HG03342 (cell line): ENCODE data around the gene RTF1.

ENCODE experiments used
- ATAC-seq: cut with Tn5 transposase; IDR thresholded peaks from one replicate; pipeline ENCODE4 v1.9.1; 2021; ENCODE audit warnings: mild to moderate bottlenecking, moderate library complexity; ENCODE audit not compliant: unreplicated experiment

The RTF1 gene

DNA sequence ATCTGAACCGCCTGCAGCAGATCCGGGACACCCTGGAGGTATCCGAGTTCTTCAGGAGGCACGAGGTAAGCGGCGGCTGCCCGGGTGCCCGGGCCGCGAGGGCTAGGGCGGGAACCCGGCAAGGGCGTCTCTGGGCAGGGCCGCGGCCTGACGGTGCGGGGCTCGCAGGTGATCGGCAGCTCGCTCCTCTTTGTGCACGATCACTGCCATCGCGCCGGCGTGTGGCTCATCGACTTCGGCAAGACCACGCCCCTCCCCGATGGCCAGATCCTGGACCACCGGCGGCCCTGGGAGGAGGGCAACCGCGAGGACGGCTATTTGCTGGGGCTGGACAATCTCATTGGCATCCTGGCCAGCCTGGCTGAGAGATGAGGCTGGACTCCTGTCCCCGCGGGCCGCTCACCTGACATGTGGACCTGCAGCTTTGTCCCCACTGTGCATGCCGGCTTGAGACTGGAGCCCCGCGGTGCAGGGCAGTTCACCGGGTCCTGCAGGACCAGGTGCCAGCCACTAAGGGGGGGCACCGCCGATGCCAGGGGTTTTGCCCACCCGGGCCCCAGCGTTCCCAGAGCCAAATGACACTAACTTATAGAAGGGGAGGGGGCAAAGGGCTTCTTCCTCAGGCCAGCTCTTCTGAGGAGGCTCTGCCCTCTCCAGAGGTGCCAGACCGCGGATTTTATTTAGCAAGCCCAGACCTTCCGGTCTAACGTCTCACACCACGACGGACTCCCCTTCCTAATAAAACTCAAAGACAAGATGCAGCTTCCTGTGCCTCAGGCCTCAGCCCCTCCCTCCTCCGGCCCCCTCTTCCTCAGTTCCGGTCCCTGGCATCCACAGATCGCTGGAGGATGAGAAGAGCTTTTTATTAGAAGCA is 86.1 kb downstream of the RTF1 start:
- no peak for ATAC-seq

DNA sequence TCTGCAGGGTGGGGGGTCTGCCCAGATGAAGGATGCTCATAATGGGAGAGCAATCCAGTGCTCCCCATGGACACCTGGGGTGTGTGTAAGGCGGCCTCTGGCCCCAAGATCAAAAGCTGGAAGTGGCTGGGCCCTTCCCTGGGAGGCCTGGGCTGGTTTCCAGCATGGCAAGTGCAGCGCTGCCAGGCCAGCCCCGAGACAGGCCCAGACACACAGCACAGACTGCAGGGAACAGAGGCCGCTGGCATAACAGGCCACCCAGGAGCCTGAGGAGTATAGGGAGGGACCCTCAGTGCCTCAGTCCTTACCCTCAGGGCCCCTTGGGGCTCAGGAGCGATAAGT is 86.7 kb downstream of the RTF1 start:
- no peak for ATAC-seq

DNA sequence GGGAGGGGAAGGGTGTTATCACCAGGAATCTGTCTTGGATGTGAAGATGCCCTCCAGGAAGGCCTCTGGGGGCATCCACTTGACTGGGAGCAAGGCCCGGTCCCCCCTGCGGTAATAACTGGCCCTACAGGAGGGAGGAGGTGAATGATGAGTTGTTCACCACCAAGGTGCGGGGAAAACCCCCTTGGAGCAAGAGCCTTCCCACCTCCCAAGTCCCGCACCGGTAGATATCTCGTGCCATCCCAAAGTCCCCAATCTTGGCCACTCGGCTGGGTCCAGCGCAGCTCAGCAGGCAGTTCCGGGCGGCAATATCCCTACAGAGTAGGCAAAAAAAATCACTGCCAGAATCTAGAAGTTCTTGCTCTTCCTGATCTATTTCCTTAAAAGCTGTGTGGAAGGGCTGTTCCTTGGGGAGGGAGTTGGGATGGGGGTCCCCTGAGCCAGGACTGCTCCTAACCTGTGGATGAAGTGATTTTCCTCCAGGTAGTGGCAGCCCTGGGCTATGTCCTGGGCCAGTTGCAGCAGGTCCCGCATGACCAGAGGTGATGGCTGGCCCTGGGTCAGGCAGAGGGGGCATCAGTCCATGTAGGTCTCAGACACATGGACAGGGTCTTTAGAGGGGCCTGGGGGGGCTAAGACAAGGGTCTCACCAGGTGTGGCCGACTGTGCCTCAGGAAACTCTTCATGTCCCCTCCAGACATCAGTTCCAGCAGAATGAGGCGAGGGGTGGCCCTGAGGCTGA is 88.0 kb downstream of the RTF1 start:
- ATAC-seq = no peak

DNA sequence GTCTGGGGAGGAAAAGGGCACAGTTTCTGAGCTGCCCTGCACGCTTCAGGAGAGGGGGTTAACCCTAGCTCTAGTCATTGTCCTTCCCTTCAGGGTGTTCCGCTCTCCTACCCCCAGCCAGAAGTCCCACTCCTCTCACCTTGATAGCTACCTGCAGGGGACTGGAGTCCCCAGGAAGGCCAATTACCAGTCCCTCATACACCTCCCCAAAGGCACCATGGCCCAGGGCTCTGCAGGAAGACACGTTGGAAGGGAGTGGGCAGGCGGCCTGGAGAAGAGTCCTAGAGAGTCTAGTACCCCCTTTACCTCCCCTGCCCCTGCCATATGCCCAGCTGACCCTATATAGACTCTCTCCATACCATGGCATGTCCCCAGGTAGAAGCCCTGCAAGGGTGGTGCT is 88.9 kb downstream of the RTF1 start:
- ATAC-seq = no peak

DNA sequence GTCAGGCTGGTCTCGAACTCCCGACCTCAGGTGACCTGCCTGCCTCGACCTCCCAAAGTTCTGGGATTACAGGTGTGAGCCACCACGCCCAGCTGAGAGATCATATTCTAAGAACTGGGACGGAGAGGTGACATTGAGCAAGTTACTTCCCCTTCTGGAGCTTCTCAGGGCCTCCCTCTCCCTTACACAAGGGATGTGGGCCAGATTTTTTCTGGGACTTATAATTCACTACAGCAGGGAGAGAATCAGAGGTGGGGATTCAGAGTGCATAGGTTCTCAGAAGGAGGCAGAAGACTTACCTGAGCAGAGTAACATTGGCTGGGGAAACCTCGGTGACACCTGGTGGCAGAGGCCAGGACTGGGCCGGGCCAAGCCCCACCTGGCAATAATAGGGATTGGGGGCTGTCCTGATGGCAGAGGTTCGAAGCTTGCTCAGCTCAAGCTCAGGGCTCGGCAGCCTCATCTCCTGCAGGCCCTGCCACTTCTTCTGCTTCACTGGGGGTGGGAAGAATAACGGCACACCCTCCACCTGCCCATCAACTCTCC is 90.0 kb downstream of the RTF1 start:
- no peak for ATAC-seq

DNA sequence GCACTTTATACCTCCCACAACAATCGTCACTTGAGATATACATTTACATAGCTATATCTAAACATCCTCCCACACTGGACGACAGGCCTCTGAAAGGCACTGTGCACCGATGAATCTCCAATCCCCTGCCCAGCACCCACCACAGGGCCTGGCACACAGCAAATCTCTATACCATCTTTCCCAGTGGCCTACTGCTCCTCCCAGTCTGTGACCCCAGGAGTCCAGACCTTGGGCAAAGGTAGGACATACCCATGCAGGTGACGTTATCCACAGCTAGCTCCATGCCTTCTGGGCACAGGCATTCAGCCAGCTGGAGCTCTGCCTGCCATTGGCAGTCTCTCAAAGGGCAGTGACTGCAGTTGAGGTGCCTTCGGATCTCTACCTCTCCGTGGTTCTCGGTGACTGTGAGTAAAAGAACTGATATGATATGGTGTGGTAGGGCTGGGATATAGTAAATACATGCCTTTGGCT is 91.0 kb downstream of the RTF1 start:
- no peak for ATAC-seq

DNA sequence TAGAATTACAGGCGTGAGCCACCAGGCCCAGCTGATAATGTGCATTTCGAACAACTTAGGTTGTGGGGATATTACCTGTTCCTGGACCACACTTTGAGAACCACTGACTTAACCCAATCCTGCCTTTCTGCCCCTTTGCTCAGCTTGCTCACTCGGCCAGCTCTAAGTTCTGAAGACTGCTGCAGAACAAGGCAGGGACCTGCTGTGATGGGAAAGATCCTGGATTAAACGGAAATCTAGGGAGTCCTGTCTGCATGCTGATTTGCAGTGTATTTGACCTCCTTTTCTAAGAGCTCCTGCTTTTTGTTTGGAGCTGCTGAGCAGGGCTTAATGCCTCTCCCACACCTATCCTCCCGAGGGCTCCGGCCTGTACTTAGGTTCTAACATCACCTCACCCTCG is 93.8 kb downstream of the RTF1 start:
- no peak for ATAC-seq

DNA sequence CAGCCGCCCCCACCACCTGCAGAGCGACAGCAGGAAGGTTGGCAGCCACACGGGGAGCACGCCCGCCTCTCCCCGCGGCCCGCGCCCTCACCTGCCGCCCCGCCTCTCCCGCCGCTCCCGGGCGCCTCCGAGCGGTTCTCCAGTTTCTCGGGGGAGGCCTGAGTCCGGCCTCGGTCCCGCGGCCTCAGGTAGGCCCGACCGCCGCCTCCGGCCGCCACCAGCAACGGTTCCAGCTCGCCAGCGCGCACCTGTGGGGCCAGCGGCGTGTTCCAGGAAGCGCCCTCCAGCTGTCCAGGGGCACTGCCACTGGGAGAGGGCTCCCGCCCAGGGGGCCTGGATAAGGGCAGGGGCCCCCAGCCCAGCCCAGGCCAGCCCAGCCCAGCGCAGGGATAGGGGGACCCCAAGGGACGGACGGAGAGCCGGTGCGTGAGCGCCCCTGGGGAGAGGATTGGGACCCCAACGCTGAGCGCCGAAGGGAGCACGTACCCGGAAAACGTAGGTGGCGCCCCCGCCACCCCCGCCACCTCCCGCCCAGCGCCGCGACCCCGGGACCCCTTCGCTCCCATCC is 94.5 kb downstream of the RTF1 start:
- no peak for ATAC-seq

DNA sequence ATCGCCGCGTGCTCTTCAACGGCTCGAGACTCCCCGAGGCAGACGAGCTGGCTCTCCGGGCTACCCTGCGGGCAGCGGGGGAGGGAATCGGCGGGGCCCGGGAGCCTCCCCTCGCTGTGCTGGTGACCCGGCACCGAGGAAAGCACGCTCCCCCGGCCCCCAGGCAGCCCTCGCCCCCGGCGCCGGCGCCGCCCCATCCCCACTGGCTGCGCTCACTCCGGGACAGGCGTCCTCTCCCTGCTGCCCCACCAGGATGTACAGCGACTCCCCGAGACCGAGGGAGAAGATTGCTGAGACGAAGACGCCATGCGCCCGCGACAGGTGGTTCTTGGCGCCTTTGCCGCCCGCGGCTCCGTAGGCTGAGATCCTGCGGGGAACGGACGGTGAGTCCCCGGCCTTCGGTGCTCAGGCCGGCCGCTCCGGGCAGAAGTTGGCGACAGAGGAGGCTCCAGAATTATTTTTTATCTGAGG is 95.0 kb downstream of the RTF1 start:
- no peak for ATAC-seq

DNA sequence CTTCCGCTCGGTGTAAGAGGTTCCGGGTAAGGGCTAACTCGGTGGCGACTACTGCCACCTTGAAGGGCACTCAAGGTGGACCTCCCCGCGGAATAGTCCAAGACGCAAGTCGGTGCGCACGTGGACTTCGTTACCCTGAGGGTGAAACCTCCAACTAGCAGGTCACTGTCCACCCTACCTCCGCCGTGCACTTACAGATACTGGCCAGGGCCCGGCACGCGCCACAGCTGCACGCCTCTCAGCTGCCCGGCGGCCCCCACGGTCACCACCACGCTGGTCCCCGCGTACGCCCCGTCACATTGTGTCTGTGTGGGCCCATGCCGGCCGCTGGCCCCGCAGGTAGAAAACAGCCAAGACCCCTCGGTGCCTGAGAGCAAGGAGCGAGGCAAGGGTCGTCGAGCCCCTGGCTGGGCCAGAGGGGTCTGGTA is 95.6 kb downstream of the RTF1 start:
- no peak for ATAC-seq

DNA sequence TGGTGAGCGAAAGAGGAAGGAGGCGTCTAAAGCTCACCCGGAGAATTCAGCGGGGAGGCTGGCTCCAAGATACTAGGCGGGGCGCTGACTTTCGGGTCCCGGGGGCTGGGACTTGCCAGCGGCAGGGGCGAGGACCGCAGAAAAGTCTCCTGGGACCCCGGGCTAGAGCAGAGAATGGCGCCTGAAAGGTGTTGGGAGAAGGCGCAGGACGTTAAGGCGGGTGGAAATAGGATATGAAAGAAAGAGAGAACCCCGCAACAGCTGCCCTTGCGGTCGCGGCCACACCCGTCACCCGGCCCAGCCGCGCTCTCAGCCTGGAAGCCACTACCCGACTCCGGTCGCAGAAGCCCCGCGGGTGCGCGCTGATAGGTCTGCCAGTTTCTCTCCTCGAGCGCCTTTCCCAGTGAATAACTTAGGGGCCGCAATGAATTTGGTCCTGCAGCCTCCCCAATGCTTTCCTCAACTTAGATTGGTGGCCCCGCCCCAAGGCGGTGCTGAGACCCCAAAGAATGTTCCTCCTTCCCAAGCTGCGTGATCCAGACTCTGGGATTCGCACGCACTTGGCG is 96.1 kb downstream of the RTF1 start:
- ATAC-seq = no peak

DNA sequence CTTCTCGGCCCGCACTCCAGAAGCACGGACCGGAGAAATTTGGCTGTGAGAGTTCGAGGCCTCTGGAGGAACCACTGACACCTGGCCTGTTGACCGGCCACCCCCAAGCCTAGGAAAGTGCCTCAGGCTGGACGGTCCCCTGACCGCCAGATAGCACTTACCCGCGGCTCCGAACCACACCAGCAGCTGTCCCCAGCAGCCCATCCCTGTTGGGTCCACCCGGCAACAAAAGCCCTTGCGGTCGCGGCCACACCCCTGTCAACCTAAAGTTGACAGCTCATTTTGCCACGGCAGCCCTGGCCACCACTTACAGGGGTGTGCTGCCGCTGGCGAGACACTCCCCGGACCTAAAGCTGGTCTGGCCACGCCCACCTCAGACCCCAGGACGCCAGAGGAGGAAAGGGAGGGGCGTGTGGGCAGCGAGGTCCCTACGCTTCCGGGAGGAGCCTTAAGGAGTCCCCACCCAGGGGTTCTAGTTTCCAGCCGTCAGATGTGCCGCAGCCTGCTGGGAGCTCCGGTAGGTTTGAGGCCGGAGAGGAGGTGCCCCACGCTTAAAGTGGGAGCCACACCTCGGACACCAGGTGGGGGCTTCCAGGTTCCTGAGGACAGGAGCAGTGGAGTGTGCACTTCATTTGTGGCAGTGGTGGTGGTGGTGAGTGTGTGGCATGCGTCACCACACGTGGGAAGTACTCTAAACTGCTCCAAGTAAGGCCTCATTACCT is 96.8 kb downstream of the RTF1 start, which contains the start of gene LTK:
TSS of gene LTK (minus strand) at position 322 of the 722 bp plus-strand sequence. CDS start at position 204, 118 bp downstream.
- no peak for ATAC-seq

DNA sequence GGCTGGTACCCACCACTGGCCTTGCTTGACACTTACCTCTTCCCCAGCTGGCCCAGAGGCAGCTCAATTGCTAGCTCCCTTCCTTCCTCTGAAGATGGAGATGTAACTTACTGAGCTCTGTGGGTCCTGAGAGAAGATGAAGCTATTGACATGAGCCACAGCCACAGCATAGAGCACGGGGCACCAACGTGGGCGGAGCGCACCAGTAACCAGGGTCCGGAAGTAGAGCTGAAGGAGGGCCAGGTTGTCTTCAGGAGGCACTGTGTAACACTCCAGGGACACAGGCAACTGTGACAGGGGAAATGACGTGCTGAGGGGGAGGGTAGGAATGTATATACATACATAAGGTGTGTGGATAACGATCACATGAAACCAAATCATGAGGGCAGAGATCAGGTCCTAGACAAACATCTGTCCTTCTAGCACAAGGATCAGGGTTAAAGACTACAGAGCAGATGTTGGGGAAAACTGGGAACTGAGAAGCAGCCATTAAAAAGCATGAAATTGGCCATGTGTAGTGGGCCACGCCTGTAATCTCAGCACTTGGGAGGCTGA is 101.1 kb downstream of the RTF1 start:
- no peak for ATAC-seq

DNA sequence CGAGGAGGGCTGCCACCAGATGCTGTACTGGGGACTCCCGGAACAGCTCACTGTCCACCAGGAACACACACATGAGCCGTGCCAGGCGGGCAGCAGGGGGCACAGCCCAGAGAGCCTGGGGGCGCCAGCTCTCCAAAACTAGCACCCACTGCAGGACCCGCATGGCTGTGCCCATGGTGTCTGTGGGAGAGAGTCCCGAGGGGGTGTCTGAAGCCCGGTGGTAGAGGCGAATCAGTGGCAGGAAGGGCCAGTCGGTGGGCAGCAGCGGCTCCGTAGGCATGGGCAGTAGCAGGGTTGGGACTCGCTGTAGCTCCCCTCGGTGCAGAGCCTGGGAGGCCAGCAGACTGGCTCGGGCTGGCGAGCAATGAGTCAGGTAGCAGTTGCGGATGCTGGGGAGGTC is 103.7 kb downstream of the RTF1 start:
- ATAC-seq = no peak

DNA sequence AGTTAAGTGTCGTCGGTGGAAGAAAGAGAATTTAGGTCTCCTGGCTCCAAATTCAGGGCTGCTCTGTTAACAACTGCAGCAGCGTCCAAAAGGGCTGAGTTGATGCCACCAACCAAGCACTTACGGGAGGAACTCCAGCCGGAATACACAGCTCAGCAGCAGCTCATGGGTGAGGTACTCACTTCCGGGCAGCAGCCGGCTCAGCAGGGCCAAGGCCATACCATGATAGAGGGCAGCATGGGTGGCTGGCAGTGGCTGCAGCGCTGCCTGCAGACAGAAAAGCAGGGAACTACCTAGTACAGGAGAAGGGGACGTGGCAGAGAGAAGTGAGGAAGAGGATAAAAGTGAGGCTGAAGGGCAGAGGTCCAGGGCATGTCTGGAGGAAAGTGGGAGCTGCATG is 104.7 kb downstream of the RTF1 start:
- no peak for ATAC-seq

DNA sequence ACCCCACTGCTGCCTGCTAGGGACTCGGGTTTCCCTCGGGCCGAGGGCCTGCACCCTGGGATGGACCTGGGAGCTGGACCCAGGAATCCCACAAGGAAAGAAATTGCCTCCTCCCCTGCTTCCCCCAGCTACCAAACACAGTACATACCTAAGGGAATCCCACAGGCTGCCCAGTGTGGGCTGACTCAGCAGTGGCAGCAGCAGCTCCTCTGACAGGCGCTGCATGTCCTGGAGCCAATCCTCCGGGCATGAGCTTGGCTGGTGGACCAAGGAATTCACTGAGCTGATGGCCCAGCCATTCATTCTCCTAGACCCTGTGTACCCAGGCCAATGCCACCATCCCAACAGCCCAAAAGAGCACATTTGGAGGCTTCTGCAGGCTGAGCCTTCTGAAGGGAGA is 106.2 kb downstream of the RTF1 start:
- ATAC-seq = no peak

DNA sequence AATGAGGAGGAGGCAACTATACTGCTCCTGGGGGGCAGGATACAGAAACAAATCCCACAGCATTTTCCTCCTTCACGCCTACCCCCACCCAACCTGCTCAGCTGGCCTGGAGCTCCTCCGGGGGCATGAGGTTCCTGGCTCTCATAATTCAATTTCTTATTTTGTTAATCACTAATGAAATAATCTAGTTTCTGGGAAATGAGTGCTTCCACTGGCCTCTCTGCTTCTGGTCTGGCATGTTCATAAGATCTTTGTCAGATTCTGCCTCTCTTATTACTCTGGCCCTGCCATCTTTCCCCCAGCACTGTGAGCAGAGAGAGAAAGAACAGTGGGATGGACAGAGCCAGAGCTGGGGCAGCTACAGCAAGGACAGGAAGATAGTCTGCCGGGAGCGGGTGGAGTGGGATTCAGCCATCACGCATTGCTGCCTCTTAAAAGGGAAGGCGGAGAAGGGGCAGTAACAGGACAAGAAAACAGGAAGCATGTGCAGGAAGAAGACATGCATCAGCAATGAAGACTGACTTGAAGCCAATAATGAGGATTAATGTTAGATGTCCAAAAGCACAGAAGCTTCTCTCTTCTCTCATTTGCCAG is 113.6 kb downstream of the RTF1 start:
- no peak for ATAC-seq
